CD4-positive, CD25-positive, alpha-beta regulatory T cell (primary cell): ENCODE measurements around the gene DNAJC21. TPM values are rescaled to one million over a fixed set of nuclear protein-coding genes. Genes with fewer than 3 reads are reported as not detected.

Experiments
- ATAC-seq, 2 donors: fragments of 150-1000 bp; cut with Tn5 transposase; one replicate each; pipeline ENCODE4 v1.10.0; 2021; ENCODE audit warnings: low read depth in 2 of 2, moderate number of reproducible peaks in 2 of 2, moderate library complexity in 1 of 2
- DNase-seq, 3 donors: peaks; one replicate each; pipeline versions ENCODE4 v3.0.0 to v3.0.0-alpha.2; 2012 to 2022; ENCODE audit warnings: mixed read lengths in 1 of 3
- H3K27ac ChIP-seq: one replicate; pipeline ENCODE4 v1.7.0; 2013; ENCODE audit warnings: mild to moderate bottlenecking, low read length; ENCODE audit not compliant: insufficient read depth, poor library complexity, severe bottlenecking
- H3K27me3 ChIP-seq: one replicate; pipeline ENCODE4 v1.7.0; 2013; ENCODE audit warnings: low read length; ENCODE audit not compliant: control insufficient read depth, insufficient read depth
- H3K36me3 ChIP-seq: one replicate; pipeline ENCODE4 v1.7.0; 2013; ENCODE audit warnings: mild to moderate bottlenecking, low read length, moderate library complexity; ENCODE audit not compliant: control insufficient read depth, insufficient read depth
- H3K4me1 ChIP-seq: 2 replicates; pipeline ENCODE4 v1.7.0; 2013; ENCODE audit warnings: mild to moderate bottlenecking, low read length; ENCODE audit not compliant: insufficient read depth, control insufficient read depth, poor library complexity, severe bottlenecking
- H3K4me3 ChIP-seq: one replicate; pipeline ENCODE4 v1.7.0; 2013; ENCODE audit warnings: low read depth, mild to moderate bottlenecking, low read length, moderate library complexity
- H3K9me3 ChIP-seq, 2 experiments: 1 replicate in 1 of 2; 2 replicates in 1 of 2; pipeline ENCODE4 v1.7.0; 2013; ENCODE audit warnings: low read length in 2 of 2, mild to moderate bottlenecking in 1 of 2, moderate library complexity in 1 of 2; ENCODE audit not compliant: control insufficient read depth in 2 of 2
- H3K27ac Mint-ChIP-seq, 3 donors: one replicate each; pipeline ENCODE4 v1.8.0; 2020 to 2022; ENCODE audit warnings: mild to moderate bottlenecking in 3 of 3, mixed read lengths in 3 of 3, moderate library complexity in 2 of 3
- H3K27me3 Mint-ChIP-seq: one replicate; pipeline ENCODE4 v1.8.0; 2022; ENCODE audit warnings: mild to moderate bottlenecking, mixed read lengths
- H3K36me3 Mint-ChIP-seq: one replicate; pipeline ENCODE4 v1.8.0; 2020; ENCODE audit warnings: mixed read lengths
- H3K4me1 Mint-ChIP-seq, 4 donors: one replicate each; pipeline ENCODE4 v1.8.0; 2020 to 2022; ENCODE audit warnings: mixed read lengths in 4 of 4, mild to moderate bottlenecking in 1 of 4
- H3K4me3 Mint-ChIP-seq, 4 donors: one replicate each; pipeline ENCODE4 v1.8.0; 2020 to 2022; ENCODE audit warnings: mild to moderate bottlenecking in 4 of 4, mixed read lengths in 4 of 4, moderate library complexity in 3 of 4
- H3K9me3 Mint-ChIP-seq, 7 donors: one replicate each; pipeline ENCODE4 v1.8.0; 2020 to 2022; ENCODE audit warnings: mixed read lengths in 7 of 7, mild to moderate bottlenecking in 3 of 7, moderate library complexity in 2 of 7
- polyA plus RNA-seq, 4 donors: library from polyadenylated mRNA; unstranded; fragments of 300-500 nt; fragmentation: Illumina TruSeq; gene quantifications; one replicate each; pipeline ENCODE4 v1.2.3, GENCODE V29; 2021
- total RNA-seq: library from RNA; stranded (reverse); gene quantifications from one replicate; pipeline ENCODE4 v1.2.3, GENCODE V29; 2022

DNAJC21 gene
- total and polyA plus RNA-seq, 5 donors from 2014 or later: 15.0 to 42.9 (median 19.7) TPM

DNA sequence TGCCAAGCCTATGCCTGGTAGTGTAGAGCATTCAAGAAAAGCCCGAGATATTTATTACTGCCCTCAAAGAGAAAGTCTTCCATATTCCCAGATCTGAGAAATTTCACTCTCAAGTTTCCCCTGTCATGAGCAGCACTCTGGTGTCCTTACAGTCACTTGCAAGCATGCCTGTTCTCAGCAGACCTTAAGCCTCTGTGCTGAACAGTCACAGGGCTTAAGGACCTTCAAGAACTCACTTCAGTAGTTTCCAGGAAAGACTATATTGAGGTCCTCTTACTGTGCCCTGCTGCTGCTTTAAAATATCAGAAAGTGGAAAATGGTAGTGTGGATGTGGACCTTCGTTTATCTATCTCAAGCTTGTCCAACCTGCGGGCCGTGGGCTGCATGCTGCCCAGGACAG is 53.5 kb downstream of the DNAJC21 start:
- H3K4me3 Mint-ChIP-seq: no peak overlapping the region
- DNase-seq (no peak), ATAC-seq (no peak)
- H3K27ac ChIP-seq: no peak overlapping the region
- H3K27ac Mint-ChIP-seq: no peak overlapping the region
- H3K4me1 Mint-ChIP-seq: no peaks in the 10 kb centered on the region
- no peaks in the 10 kb centered on the region for H3K36me3 Mint-ChIP-seq
- H3K4me1 ChIP-seq: no peaks in the 10 kb centered on the region
- peaks cover 8% of the 10 kb centered on the region for H3K27me3 Mint-ChIP-seq
- no peaks in the 10 kb centered on the region for H3K27me3 ChIP-seq
- no peaks in the 10 kb centered on the region for H3K36me3 ChIP-seq
- H3K9me3 Mint-ChIP-seq: peaks cover 0 to 34% (median 13%) of the 10 kb centered on the region in 7 donors
- H3K4me3 ChIP-seq: no peak overlapping the region
- H3K9me3 ChIP-seq: peaks cover 3% of the 10 kb centered on the region in 2 experiments

DNA sequence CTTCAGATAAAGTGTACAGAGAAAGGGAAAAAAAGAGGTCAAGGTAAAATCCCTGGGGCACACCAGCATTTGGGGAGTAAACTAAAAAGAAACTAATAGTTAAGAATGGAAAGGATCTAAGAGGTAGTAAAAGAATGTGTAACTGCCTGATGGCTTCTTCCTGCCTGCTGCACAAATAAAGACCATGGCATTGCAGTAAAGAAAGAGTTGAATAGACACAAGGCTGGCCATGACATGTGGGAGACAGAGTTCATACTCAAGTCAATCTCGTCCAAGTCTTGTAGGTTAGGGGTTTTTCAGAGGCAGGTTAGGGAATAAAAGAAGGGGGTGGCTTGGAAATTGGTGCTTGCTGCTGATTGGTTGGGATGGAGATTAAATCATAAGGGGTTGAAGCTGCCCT is 57.6 kb downstream of the DNAJC21 start:
- H3K4me1 ChIP-seq: no peaks in the 10 kb centered on the region
- Mint-ChIP-seq H3K4me1 (no peaks in the 10 kb centered on the region), H3K27me3 (peaks cover 16% of the 10 kb centered on the region), H3K9me3 (peaks cover 0 to 30% (median 8%) of the 10 kb centered on the region in 7 donors), H3K27ac (no peak overlapping the region), H3K4me3 (no peak overlapping the region), H3K36me3 (no peaks in the 10 kb centered on the region)
- H3K27ac ChIP-seq: no peak overlapping the region
- no peak for DNase-seq
- ATAC-seq: no peak
- H3K27me3 ChIP-seq: no peaks in the 10 kb centered on the region
- peaks cover 3% of the 10 kb centered on the region in 2 experiments for H3K9me3 ChIP-seq
- no peaks in the 10 kb centered on the region for H3K36me3 ChIP-seq
- H3K4me3 ChIP-seq: no peak overlapping the region

DNA sequence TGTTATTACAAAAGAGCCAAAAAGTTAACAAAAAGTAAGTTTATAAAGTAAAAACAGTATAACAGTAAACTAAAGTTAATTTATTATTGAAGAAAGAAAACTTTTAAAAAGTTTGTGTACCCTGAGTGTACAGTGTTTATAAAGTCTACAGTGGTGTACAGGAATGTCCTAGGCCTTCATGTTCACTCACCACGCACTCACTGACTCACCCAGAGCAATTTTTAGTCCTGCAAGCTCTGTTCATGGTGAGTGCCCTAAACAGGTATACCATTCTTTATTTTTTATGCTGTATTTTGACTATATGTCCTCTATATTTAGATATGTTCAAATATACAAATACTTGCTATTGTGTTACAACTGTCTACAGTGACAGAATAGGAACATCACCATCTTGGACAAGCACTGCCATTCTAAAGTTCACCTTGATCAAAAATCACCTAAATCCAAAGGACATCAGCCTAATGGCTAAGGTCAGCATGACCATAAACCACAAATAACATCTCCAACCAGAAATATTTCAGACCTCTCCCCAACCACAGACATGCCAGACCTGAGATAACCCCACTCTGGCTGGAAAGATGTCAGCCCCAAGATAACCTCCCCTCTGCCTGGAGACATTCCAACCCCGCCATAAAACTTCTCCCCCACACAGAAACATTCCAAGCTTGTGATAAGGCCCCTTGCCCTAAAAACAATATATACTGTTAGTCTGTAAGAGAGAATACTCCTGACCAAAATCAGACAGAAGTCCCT is 62.3 kb downstream of the DNAJC21 start:
- ATAC-seq (no peak), DNase-seq (no peak)
- no peaks in the 10 kb centered on the region for H3K36me3 Mint-ChIP-seq
- peaks cover 0 to 12% (median 5%) of the 10 kb centered on the region in 7 donors for H3K9me3 Mint-ChIP-seq
- no peaks in the 10 kb centered on the region for H3K4me1 ChIP-seq
- no peak overlapping the region for H3K4me3 ChIP-seq
- no peak overlapping the region for H3K27ac Mint-ChIP-seq
- H3K36me3 ChIP-seq: no peaks in the 10 kb centered on the region
- peaks cover 28% of the 10 kb centered on the region for H3K27me3 Mint-ChIP-seq
- no peak overlapping the region for H3K4me3 Mint-ChIP-seq
- no peaks in the 10 kb centered on the region for H3K4me1 Mint-ChIP-seq
- H3K9me3 ChIP-seq: peaks cover 3% of the 10 kb centered on the region in 2 experiments
- H3K27ac ChIP-seq: no peak overlapping the region
- H3K27me3 ChIP-seq: peaks cover 3% of the 10 kb centered on the region

DNA sequence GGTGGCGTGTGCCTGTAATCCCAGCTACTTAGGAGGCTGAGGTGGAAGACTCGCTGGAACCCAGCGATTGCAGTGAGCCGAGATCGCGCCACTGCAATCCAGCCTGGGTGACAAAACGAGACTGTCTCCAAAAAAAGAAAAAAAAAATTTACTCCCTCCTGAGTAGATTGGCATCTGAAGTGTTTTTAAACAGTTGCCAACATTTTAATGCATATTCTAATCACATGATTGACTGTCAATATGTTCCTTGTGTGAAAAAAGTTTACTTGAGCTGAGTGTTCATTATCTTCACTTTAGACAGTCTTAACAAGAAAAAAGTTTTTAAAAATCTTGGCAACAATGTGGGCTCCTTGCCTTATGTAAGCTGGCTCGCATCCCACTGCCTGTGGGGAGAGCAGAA is 64.6 kb downstream of the DNAJC21 start:
- H3K9me3 ChIP-seq: no peaks in the 10 kb centered on the region
- H3K27me3 ChIP-seq: peaks cover 3% of the 10 kb centered on the region
- no peak overlapping the region for H3K27ac Mint-ChIP-seq
- H3K4me1 ChIP-seq: no peaks in the 10 kb centered on the region
- no peak overlapping the region for H3K4me3 Mint-ChIP-seq
- H3K27me3 Mint-ChIP-seq: peaks cover 23% of the 10 kb centered on the region
- no peaks in the 10 kb centered on the region for H3K4me1 Mint-ChIP-seq
- no peak for ATAC-seq
- no peaks in the 10 kb centered on the region for H3K36me3 ChIP-seq
- H3K9me3 Mint-ChIP-seq: peaks cover 0 to 5% (median 0%) of the 10 kb centered on the region in 7 donors
- H3K27ac ChIP-seq: no peak overlapping the region
- no peaks in the 10 kb centered on the region for H3K36me3 Mint-ChIP-seq
- H3K4me3 ChIP-seq: no peak overlapping the region
- no peak for DNase-seq

DNA sequence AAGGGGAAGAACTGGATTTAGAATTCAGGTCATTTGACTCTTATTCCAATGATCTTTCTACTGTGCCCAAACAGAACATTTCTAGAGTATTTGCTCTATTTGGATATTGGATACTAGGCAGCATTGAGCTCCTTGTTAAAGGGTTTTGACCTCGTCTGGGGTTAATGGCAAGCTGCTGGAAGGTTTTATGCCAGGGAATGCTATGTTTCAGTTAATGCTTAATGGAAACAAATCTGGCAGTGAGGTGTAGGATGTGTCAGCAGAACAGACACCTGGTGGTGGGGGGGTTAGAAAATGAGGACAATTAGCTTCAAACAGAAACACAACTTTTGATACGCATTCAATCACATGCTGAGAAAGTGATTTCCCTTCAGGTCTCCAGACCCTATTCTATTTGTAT is 66.9 kb downstream of the DNAJC21 start:
- Mint-ChIP-seq H3K4me3 (no peak overlapping the region), H3K27me3 (peaks cover 13% of the 10 kb centered on the region), H3K9me3 (peaks cover 0 to 2% (median 0%) of the 10 kb centered on the region in 7 donors), H3K27ac (no peak overlapping the region), H3K4me1 (no peaks in the 10 kb centered on the region), H3K36me3 (no peaks in the 10 kb centered on the region)
- Histone ChIP-seq H3K27ac (no peak overlapping the region), H3K4me1 (no peaks in the 10 kb centered on the region), H3K9me3 (no peaks in the 10 kb centered on the region), H3K4me3 (no peak overlapping the region), H3K27me3 (peaks cover 3% of the 10 kb centered on the region), H3K36me3 (no peaks in the 10 kb centered on the region)
- DNase-seq: no peak
- no peak for ATAC-seq

DNA sequence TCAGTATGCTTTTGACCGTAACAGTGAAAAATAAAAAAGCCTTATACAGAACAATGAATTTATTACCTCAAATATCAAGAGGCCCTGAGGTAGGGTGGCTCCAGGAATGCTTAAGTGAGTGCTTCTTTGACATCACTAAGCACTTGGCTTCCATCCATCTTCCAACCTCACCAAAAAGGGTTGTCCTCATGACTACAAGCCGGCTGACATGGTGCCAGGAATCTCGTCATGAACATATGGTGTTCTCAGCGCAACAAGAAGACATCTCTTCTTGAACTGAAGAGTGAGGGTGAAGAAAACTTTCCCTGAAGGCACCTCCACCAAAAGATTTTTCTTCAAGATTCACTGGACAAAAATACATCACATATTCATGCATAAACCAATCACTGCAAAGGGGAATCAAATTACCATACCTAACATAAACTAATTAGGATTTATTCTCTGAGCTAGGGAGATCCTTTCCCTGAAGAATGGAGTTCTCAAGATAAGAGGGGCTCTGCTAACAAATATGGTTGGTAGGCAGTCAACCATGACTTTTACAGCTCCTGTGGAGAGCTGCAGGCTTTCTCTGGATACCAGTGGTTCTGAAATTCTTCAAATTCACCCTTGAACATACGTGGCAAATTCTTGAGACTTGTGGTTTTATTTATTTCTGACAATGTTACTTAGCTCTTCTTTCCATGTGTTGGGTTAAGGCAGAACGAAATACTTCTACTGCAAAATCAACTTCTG is 68.9 kb downstream of the DNAJC21 start:
- Mint-ChIP-seq H3K4me1 (peaks cover 0 to under 1% (median 0%) of the 10 kb centered on the region in 4 donors), H3K36me3 (no peaks in the 10 kb centered on the region), H3K9me3 (peaks cover 0 to 1% (median 0%) of the 10 kb centered on the region in 7 donors), H3K4me3 (no peak overlapping the region), H3K27ac (no peak overlapping the region), H3K27me3 (peaks cover 15% of the 10 kb centered on the region)
- Histone ChIP-seq H3K9me3 (no peaks in the 10 kb centered on the region), H3K27me3 (peaks cover 3% of the 10 kb centered on the region), H3K4me3 (no peak overlapping the region), H3K27ac (no peak overlapping the region), H3K36me3 (no peaks in the 10 kb centered on the region), H3K4me1 (no peaks in the 10 kb centered on the region)
- ATAC-seq (no peak), DNase-seq (no peak)

DNA sequence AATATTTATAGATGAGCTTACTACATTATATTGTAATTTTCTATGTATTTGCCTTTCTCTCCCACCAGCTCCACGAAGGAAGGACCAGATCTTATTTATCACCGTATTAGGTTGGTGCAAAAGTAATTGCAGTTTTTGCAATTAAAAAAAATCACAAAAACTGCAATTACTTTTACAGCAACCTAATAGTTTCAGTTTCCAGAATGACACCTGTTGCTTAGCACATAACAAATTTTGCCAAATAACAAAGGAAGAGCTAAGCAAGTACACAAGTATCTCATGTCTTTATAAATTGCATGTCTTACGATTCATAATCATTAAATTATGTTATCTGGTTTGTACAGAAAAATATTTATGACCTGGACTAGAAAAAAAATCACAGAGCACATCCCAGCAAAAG is 72.5 kb downstream of the DNAJC21 start:
- no peaks in the 10 kb centered on the region for H3K4me1 ChIP-seq
- Mint-ChIP-seq H3K27me3 (peaks cover 16% of the 10 kb centered on the region), H3K27ac (no peak overlapping the region), H3K4me1 (peaks cover 0 to 4% (median 0%) of the 10 kb centered on the region in 4 donors), H3K4me3 (no peak overlapping the region), H3K36me3 (no peaks in the 10 kb centered on the region), H3K9me3 (no peaks in the 10 kb centered on the region)
- no peaks in the 10 kb centered on the region for H3K9me3 ChIP-seq
- no peak for ATAC-seq
- no peak overlapping the region for H3K27ac ChIP-seq
- H3K4me3 ChIP-seq: no peak overlapping the region
- no peaks in the 10 kb centered on the region for H3K36me3 ChIP-seq
- no peak for DNase-seq
- no peaks in the 10 kb centered on the region for H3K27me3 ChIP-seq
